CD14-positive monocyte (primary cell): ENCODE results near the gene IGF1R. TPM values are rescaled to one million over a fixed set of nuclear protein-coding genes. Genes with fewer than 3 reads are reported as not detected.

Experiments
- DNase-seq, 3 donors: peaks; one replicate each; pipeline ENCODE4 v3.0.0-alpha.2; 2011 to 2022
- H2AFZ ChIP-seq: 2 replicates; pipeline ENCODE4 v1.6.0; 2012; ENCODE audit warnings: mild to moderate bottlenecking, low read depth, low read length, inconsistent platforms; ENCODE audit not compliant: insufficient read depth, poor library complexity, severe bottlenecking
- H3K27ac ChIP-seq, 2 donors: 1 replicate in 1 of 2; 2 replicates in 1 of 2; pipeline ENCODE4 v1.5.1; 2012 to 2013; ENCODE audit warnings: low read length in 2 of 2, control low read depth in 1 of 2, inconsistent platforms in 1 of 2, low read depth in 1 of 2, mild to moderate bottlenecking in 1 of 2
- H3K27me3 ChIP-seq, 2 donors: one replicate each; pipeline versions ENCODE4 v1.6.0 to v1.6.1; 2011 to 2013; ENCODE audit warnings: low read length in 2 of 2; ENCODE audit not compliant: control insufficient read depth in 2 of 2, insufficient read depth in 2 of 2
- H3K36me3 ChIP-seq, 2 donors: replicated peaks in 1 of 2; 1 replicate in 1 of 2; 2 replicates in 1 of 2; pipeline versions ENCODE4 v1.5.1 to v1.6.1; 2012 to 2013; ENCODE audit warnings: low read length in 2 of 2, control low read depth in 1 of 2, inconsistent platforms in 1 of 2, mild to moderate bottlenecking in 1 of 2; ENCODE audit not compliant: insufficient read depth in 2 of 2, control insufficient read depth in 1 of 2
- H3K4me1 ChIP-seq, 2 donors: 1 replicate in 1 of 2; 2 replicates in 1 of 2; pipeline versions ENCODE4 v1.5.1 to v1.6.1; 2012 to 2013; ENCODE audit warnings: low read length in 2 of 2, control low read depth in 1 of 2, inconsistent platforms in 1 of 2, mild to moderate bottlenecking in 1 of 2, moderate library complexity in 1 of 2; ENCODE audit not compliant: insufficient read depth in 2 of 2, control insufficient read depth in 1 of 2
- H3K4me2 ChIP-seq: replicated peaks from 2 replicates; pipeline ENCODE3; 2012; ENCODE audit warnings: low read length, moderate library complexity, mild to moderate bottlenecking; ENCODE audit not compliant: poor library complexity, severe bottlenecking; ENCODE audit errors: extremely low read depth
- H3K4me3 ChIP-seq, 3 experiments: fragments of 200-600 bp in 1 of 3; sonication (generic) in 1 of 3; replicated peaks in 1 of 3; 1 replicate in 2 of 3; 2 replicates in 1 of 3; pipeline ENCODE4 v1.5.1; 2011 to 2013; ENCODE audit warnings: low read length in 3 of 3, mild to moderate bottlenecking in 3 of 3, control low read depth in 2 of 3, low read depth in 2 of 3, inconsistent platforms in 1 of 3, moderate library complexity in 1 of 3
- H3K79me2 ChIP-seq: 2 replicates; pipeline ENCODE4 v1.6.0; 2012; ENCODE audit warnings: mild to moderate bottlenecking, control low read depth, inconsistent platforms, low read length, moderate library complexity; ENCODE audit not compliant: insufficient read depth
- H3K9ac ChIP-seq: 2 replicates; pipeline ENCODE4 v1.6.0; 2017; ENCODE audit warnings: low read length, mild to moderate bottlenecking; ENCODE audit not compliant: insufficient read depth, poor library complexity, severe bottlenecking
- H3K9me3 ChIP-seq, 2 donors: replicated peaks in 1 of 2; 1 replicate in 1 of 2; 2 replicates in 1 of 2; pipeline versions ENCODE4 v1.5.1 to v1.6.1; 2012 to 2013; ENCODE audit warnings: low read length in 2 of 2, control low read depth in 1 of 2; ENCODE audit not compliant: control insufficient read depth in 1 of 2, insufficient read depth in 1 of 2
- H4K20me1 ChIP-seq: 2 replicates; pipeline ENCODE4 v1.6.0; 2012; ENCODE audit warnings: mild to moderate bottlenecking, low read length, control low read depth, moderate library complexity; ENCODE audit not compliant: insufficient read depth
- H3K27ac Mint-ChIP-seq, 7 donors: one replicate each; pipeline ENCODE4 v1.8.0; 2020; ENCODE audit warnings: mild to moderate bottlenecking in 7 of 7, mixed read lengths in 7 of 7, moderate library complexity in 6 of 7, inconsistent platforms in 2 of 7
- H3K27me3 Mint-ChIP-seq, 3 donors: one replicate each; pipeline ENCODE4 v1.8.0; 2021 to 2022; ENCODE audit warnings: low read depth in 3 of 3, mild to moderate bottlenecking in 3 of 3, mixed read lengths in 3 of 3, moderate library complexity in 3 of 3, inconsistent platforms in 1 of 3
- H3K36me3 Mint-ChIP-seq, 2 donors: one replicate each; pipeline ENCODE4 v1.8.0; 2020; ENCODE audit warnings: mixed read lengths in 2 of 2, inconsistent platforms in 1 of 2, mild to moderate bottlenecking in 1 of 2
- H3K4me1 Mint-ChIP-seq: one replicate; pipeline ENCODE4 v1.8.0; 2020; ENCODE audit warnings: mild to moderate bottlenecking, mixed read lengths
- H3K4me3 Mint-ChIP-seq, 2 donors: one replicate each; pipeline ENCODE4 v1.8.0; 2020; ENCODE audit warnings: mild to moderate bottlenecking in 2 of 2, mixed read lengths in 2 of 2, moderate library complexity in 1 of 2
- H3K9me3 Mint-ChIP-seq, 7 donors: one replicate each; pipeline ENCODE4 v1.8.0; 2020 to 2022; ENCODE audit warnings: mixed read lengths in 7 of 7, mild to moderate bottlenecking in 6 of 7, moderate library complexity in 6 of 7, inconsistent platforms in 2 of 7
- CTCF ChIP-seq: fragments of 200-600 bp; IDR thresholded peaks from one replicate; pipeline ENCODE4 v1.8.0; 2022; ENCODE audit warnings: antibody characterized with exemption, mild to moderate bottlenecking
- WGBS: methylation state at CpG from one replicate; pipeline ENCODE4 v1.1.5; 2013; ENCODE audit warnings: missing lambda C conversion rate; ENCODE audit not compliant: insufficient coverage; 5-methylcytosine and 5-hydroxymethylcytosine counted together
- intact Hi-C, 2 donors: fragments of 100-400 bp; cut with micrococcal nuclease; formaldehyde crosslinking; loops; one replicate each; pipeline versions ENCODE4 v1.15.0 to v1.15.1; 2023
- polyA plus RNA-seq, 3 donors: library from polyadenylated mRNA; depleted of rRNA in 1 of 3; unstranded in 2 of 3; stranded (reverse) in 1 of 3; fragments of 300-500 nt in 2 of 3; fragments of >200 nt in 1 of 3; fragmentation: Illumina TruSeq in 2 of 3; gene quantifications; 1 replicate in 2 of 3; 2 replicates in 1 of 3; pipeline ENCODE4 v1.2.3, GENCODE V29; 2012 to 2021

IGF1R gene
- polyA plus RNA-seq, 3 donors: 0.35 to 4.9 (median 0.67) TPM

- Mint-ChIP-seq H3K4me1 (no peaks in the 10 kb centered on the region), H3K27ac (no peak overlapping the region)
Observed at GRCh38 chr15:98965597-98965996, 317.3 kb downstream of the IGF1R start.

GRCh38 chr15:98966091-98966787 lies 317.9 kb downstream of the IGF1R start:
- no peak overlapping the region for H3K4me3 Mint-ChIP-seq

More at GRCh38 chr15:98965597-98965996, 317.3 kb downstream of the IGF1R start:
- peaks cover 19 to 21% of the 10 kb centered on the region in 2 donors for H3K36me3 ChIP-seq
- no peak overlapping the region for H3K4me3 Mint-ChIP-seq
- no peaks in the 10 kb centered on the region for H4K20me1 ChIP-seq
- peaks cover 0 to 5% (median 0%) of the 10 kb centered on the region in 3 donors for H3K27me3 Mint-ChIP-seq
- H3K9me3 Mint-ChIP-seq: peaks cover 6 to 16% (median 10%) of the 10 kb centered on the region in 7 donors
- peaks cover 21 to 23% of the 10 kb centered on the region in 2 donors for H3K36me3 Mint-ChIP-seq
- H2AFZ ChIP-seq: no peak overlapping the region
- no peak overlapping the region for H3K27ac ChIP-seq
- H3K27me3 ChIP-seq: no peaks in the 10 kb centered on the region
- no peak overlapping the region for H3K9ac ChIP-seq
- H3K4me3 ChIP-seq: no peak overlapping the region
- no peak overlapping the region for H3K4me2 ChIP-seq
- no peak for DNase-seq
- H3K79me2 ChIP-seq: no peaks in the 10 kb centered on the region
- intact Hi-C loops: no loop called here
- WGBS: 100% methylated on average over 1 of the region's 1 CpG
- H3K9me3 ChIP-seq: peaks cover 0 to 11% of the 10 kb centered on the region in 2 donors
- TF ChIP-seq CTCF: no peak
- H3K4me1 ChIP-seq: no peaks in the 10 kb centered on the region

More at GRCh38 chr15:98966091-98966787, 317.9 kb downstream of the IGF1R start:
- Histone ChIP-seq H3K9ac (no peak overlapping the region), H3K4me2 (no peak overlapping the region), H3K27ac (no peak overlapping the region), H3K9me3 (peaks cover 0 to 9% of the 10 kb centered on the region in 2 donors), H3K4me3 (no peak overlapping the region), H3K36me3 (peaks cover 13 to 15% of the 10 kb centered on the region in 2 donors), H3K4me1 (no peaks in the 10 kb centered on the region), H4K20me1 (no peaks in the 10 kb centered on the region), H2AFZ (no peak overlapping the region), H3K27me3 (no peaks in the 10 kb centered on the region), H3K79me2 (no peaks in the 10 kb centered on the region)
- Mint-ChIP-seq H3K27me3 (peaks cover 0 to 6% (median 0%) of the 10 kb centered on the region in 3 donors), H3K9me3 (peaks cover 6 to 11% (median 7%) of the 10 kb centered on the region in 7 donors), H3K36me3 (peaks cover 16% of the 10 kb centered on the region in 2 donors), H3K4me1 (no peaks in the 10 kb centered on the region), H3K27ac (no peak overlapping the region)
- intact Hi-C loops: no loop called here
- TF ChIP-seq CTCF: no peak
- 73% methylated on average over 2 of the region's 5 CpGs for WGBS
- no peak for DNase-seq
